GM19240 (cell line): ENCODE measurements around the gene MYO9B.
A peak's percentile ranks its signal among the peaks of the same experiment; 100 is the strongest.

ENCODE experiments used
- DNase-seq: peaks from one replicate; pipeline ENCODE4 v3.0.0; 2011; ENCODE audit warnings: low spot score; ENCODE audit not compliant: insufficient read length

Gene MYO9B

DNA sequence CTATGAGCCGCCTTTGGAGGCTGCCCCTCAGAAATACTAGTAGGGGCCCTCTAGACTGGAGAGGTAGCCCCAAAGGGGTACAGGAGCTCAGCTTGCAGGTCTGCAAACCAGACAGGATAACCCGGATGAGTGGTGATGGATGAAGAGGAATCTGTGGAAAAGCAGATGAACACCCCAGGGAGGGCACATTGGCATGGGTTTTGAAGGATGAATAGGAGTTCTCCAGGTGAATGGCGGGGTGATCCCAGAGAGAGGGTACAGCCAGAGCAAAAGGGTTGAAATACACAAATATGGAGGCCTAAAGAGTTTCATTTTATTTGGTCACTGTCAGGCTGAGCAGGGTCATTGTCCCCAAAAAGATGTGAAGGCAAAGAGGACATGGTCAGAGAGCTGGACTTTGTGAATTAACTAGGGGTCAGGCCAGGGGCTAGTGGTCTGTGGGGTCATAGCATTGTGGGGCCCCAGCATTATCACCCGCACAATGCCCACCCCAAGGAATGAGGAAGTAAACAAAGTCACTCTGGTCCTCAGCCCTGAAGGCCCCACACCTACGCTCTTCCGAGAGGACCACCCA lies 165.3 kb downstream of the MYO9B start:
- DNase-seq: no peak

- no peak for DNase-seq
Measured at GRCh38 chr19:17242431-17243208, 167.0 kb downstream of the MYO9B start.

DNA sequence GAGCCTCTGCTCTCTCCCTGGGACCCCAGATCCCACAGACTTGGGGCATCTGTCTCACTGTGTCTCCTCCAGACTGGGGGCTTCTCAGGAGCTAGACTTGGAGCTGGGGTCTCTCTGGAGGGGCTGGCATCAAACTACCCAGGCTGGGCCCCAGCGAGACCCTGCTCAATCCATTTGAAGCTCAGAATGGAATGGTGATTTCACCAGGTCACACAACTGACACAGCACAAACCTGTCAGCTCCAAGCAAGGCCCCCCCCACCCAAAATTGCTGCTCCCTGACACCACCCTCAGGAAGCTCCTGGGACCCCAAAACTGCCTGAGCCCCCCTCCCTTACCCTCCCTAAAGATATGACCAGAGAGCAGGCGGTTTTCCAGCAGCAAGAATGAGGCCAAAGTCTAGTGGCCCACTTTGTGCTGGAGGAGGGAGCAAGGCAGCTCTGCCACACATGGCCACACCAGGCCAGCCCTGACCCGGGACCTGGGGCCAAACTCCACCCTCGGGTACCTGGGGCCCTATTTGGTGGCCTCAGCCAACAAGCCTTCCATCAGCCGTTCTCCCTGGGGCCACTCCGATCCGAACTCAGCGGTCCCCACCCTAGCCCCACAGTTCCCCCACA lies 167.7 kb downstream of the MYO9B start:
- no peak for DNase-seq

- no peak for DNase-seq
Measured at GRCh38 chr19:17243830-17244617, 168.4 kb downstream of the MYO9B start.

DNA sequence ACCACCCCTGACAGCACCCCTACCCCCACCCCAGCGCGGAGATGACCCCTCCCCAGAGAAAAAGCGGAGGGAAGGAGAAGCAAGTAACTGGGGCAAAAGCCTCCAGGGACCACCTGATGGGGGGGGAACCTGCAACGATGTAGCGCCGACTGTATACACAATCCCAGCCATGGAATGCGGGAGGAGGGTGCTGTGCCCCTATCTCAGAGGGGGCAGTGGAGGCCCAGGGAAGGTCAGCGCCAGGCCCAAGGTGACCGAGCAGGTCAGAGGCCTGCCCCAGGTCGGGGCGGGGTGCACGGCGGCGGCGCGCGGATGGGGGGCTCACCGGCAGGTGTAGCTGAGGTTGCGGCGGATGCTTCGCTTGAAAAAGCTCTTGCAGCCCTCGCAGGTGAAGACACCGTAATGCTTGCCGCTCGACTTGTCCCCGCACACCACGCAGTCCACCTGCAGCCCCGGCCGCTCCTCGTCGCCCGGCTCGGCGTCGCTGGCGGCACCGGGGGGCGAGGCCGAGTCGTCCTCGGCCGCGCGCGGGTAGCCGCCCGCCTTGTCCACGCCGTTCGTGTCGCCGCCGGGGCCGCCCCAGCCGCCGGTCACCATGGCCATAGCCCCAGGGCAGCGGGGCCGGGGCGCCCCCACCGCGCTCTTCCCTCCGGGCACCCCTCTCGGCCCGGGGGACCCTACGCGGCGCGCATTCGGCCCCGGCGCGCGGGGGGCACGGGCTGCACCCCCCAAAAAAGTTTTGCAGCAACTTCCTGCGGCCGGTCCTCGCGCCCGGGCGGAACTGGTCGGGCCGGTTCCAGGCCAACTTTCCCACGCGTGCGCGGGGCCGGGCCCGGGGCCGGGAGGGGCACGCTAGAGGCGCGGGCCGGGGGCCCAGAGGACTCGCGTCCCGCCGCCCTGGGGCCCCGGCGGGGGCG lies 169.3 kb downstream of the MYO9B start:
- DNase-seq: no peak

DNA sequence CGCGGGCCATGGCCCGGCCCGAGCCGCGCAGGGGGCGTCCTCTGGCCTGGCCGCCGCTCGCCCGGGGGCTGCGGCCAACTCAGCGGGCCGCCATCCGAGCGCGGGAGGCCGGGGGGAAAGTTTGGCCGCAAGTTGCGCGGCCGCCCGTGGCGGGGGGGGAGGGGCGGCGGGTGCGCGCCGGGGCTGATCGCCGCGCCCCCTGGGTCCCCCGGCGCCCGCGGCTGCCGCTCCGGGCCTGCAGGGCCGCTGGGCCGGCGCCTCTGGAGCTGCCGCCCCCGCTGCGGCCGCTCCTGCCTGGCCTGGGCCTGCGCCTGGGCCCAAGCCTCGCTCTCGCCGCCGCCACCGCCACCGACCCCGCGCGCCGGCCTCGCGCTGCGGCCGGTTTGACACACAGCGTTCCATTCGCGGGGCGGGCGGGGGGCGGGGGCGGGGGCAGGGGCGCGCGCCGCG lies 170.0 kb downstream of the MYO9B start, which contains the start of gene NR2F6:
Gene NR2F6, minus strand, starts transcription at position 385 of the 450 bp plus-strand sequence. CDS start 699 bp downstream, outside the sequence.
- no peak for DNase-seq

- DNase-seq: no peak
Measured at GRCh38 chr19:17246681-17247425, 171.3 kb downstream of the MYO9B start.

DNA sequence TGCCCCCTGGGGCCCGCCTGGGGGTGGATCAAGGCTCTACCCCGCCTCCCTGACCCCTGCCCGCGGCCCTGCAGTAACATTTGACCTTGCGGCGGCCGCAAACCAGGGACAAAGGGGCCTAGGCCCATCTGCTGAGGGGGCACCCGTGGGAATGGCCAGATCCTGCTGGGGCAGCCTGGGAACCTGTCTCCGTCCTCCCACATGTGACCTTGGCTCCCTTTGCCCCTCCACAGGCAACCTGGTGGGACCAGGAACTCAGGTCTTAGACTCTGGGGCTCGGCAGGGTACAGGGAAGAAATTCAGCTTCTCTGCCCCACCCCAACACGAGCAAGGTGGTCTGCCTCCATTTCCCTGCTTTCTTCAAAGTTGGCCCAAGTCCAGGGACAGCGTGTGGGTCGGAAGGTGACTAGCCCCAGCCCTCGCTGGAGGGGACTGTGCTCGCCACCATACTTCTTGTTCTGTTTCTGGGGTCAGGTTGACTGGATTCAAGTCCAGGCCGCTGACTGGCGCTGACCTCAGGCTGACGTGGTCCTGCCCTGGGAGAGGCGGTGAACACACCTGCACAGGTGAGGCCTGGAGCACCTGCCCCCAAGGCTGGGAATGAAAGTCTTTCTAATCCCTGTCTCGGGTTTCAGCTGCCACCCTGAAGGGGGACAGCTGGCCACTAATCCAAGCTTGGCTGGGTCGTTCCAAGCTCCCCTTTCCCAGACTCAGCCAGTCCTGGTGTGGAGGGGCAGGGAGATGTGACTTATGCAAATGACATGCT lies 172.6 kb downstream of the MYO9B start:
- DNase-seq: no peak

- DNase-seq: no peak
Measured at GRCh38 chr19:17249887-17250548, 174.4 kb downstream of the MYO9B start.

- no peak for DNase-seq
Measured at GRCh38 chr19:17254636-17255035, 179.1 kb downstream of the MYO9B start.

DNA sequence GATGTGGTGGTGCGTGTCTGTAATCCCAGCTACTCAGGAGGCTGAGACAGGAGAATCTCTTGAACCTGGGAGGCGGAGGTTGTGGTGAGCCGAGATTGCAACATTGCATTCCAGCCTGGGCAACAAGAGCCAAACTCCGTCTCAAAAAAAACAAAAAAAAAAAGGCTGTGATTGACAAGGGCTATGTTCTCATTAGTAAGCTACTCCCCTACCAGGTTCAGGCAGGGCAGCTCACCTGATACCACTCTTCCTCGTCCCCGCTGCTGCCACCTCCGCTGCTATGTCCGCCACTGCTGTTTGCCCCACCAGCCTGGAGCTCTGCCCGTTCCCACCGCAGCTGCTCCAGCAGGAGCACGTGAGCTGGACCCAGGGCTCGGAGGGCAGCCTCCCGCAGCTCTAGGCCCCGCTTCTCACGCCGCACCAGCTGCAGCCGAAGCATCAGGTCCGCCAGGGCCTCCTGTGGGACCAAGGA lies 179.6 kb downstream of the MYO9B start:
- DNase-seq: no peak

- no peak for DNase-seq
Measured at GRCh38 chr19:17256130-17256529, 180.6 kb downstream of the MYO9B start.

DNA sequence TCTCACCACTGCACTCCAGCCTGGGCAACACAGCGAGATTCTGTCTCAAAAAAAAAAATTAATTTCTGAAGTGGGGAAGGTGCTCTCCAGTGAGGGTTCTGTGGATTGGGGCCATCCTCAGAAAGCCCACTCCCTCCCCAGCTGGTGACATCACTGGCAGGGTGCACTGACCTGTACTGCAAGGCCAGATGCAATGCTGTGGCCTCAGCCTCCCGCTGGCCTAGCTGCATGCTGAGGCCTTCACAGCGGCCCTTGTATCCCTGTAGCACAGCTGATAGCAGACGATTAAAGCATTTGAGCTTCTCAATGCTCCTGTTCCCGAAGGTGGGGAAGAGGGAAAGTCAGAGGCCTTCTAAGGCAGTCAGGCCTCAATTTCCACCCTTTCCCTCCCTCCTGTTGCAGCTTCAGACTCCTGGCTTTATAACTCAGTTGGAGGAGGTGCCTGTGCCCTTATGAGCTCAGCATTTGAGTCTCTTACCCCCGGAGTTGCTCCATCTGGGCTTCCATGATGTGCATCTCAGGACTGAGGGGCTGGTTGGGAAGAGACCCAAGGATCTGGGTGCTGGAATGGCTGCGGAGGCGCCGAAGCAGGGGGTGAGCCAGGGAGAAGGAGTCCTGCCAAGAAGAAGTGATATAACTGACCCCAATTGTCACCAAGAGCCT lies 183.7 kb downstream of the MYO9B start:
- no peak for DNase-seq

DNA sequence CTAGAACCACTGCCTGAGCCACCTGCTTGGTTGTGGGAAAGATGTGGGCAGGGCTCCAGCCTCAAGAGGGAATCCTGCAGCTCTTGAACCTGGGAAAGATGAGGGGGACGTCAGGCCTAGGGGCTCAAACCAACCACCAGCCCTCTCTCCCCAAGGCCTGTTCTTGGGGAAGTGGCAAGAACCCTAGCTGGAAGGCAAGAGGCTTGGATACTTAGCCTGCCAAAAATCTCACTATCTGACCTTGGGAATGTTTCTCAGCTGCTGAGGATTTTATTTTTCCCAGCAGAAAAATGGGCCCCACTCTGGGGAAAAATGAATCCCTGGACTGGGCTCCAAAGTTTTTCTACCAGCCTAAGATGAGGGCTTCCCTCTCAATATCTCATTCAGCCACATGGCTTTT lies 184.4 kb downstream of the MYO9B start:
- no peak for DNase-seq

- peak; percentile 97 for DNase-seq
Measured at GRCh38 chr19:17260842-17261325, 185.3 kb downstream of the MYO9B start.

GRCh38 chr19:17262557-17262956 lies 187.0 kb downstream of the MYO9B start:
- no peak for DNase-seq
